ENCODE data around the gene ST7.

DNA sequence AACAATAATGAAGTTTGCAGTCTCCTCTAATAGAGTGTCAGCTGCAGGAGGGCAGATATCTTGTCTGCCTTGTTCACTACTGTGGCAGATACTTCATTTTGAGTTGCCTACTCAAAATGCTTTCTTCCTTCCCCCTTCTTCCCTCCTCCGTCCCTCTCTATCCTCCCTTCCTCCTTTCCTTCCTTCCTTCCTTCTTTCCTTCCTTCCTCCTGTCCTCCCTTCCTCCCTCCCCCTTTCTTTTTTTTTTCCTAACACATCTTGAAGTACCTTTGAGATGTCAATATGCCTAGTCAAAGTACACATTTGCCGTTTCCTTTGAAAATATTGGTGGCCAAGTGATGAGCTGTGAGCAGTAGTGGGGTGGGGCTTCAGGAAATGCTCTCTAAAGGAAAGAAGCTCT, 18.7 kb upstream of the ST7 start:
- TF ChIP-seq POLR2AphosphoS5 (IDR thresholded peaks at IDR 0.05; ENCODE audit: borderline replicate concordance, low read depth, low read length) = no peak
- no peak for TF ChIP-seq EZH2 (IDR thresholded peaks at IDR 0.05)
- no peak for TF ChIP-seq FOXP2 (optimal IDR thresholded peaks at IDR 0.05; ENCODE audit: control extremely low read depth, extremely low read length, insufficient read depth)

All from SK-N-MC (cell line).